Stimulated activated CD4-positive, alpha-beta T cell treated with anti-CD3 and anti-CD28 coated beads, Interleukin-12 subunit alpha, Interleukin-12 subunit beta, amount 100 ng/mL, for 24 hours (primary cell): Measurements from ENCODE around the gene GNB5.
A peak's percentile ranks its signal among the peaks of the same experiment; 100 is the strongest.
"Not testable (repeated sequence)": the region's sequence is repeated elsewhere in the genome, so short reads cannot be mapped to it uniquely, and the experiment has no call there.

Experiments
- DNase-seq, 2 experiments: peaks; one replicate each; pipeline ENCODE4 v3.0.0-alpha.2; 2020; ENCODE audit warnings: low read depth in 2 of 2

GNB5 gene

DNA sequence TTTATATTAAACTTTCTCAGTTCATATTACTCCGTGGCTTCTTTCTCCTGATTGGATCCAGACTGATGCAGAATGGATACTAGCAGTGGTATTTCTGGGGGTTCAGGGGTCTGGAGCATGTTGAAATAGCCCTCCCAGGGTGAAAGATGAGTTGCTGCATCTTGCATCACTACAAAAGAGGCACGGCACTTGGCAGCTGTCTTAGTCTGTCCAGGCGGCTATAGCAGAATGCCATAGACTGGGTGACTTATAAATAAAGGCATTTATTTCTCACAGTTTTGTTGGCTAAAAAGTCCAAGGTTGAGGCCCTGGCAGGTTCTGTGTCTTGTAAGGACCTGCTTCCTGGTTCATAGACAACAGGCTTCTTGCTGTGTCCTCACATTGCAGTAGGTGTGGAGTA is 78.0 kb downstream of the GNB5 start:
- no peak for DNase-seq

DNA sequence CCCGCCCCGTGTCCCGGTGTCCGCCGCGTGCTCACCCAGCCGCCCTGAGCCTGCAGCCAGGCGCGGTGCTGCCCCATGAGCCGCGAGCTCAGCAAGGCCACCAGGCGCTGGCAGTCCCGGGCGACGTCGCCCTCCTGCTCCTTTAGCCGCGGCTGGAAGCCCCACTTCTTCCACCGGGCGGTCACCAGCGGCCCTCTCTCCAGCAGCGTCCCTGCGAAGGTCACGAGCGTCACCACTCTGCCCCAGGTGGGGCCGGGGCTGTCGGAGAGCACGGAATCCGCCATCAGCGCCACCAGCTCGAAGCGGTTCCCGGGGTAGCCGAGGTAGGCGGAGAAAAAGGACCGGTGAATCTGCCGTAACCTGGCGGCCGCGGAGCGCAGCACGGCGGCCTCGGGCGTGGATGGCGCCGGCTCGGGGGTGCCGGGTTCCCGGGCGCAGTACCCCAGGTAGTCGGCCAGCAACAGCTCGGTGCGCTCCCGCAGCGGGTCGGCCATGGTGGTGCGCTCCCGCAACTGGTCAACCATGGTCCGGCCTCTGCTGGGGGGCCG is 78.9 kb downstream of the GNB5 start:
- DNase-seq: peak; percentile 5 to 26

- no peak for DNase-seq
Measured at GRCh38 chr15:52111517-52112202, 79.5 kb downstream of the GNB5 start.

- DNase-seq: no peak
Measured at GRCh38 chr15:52109559-52110451, 81.4 kb downstream of the GNB5 start.

DNA sequence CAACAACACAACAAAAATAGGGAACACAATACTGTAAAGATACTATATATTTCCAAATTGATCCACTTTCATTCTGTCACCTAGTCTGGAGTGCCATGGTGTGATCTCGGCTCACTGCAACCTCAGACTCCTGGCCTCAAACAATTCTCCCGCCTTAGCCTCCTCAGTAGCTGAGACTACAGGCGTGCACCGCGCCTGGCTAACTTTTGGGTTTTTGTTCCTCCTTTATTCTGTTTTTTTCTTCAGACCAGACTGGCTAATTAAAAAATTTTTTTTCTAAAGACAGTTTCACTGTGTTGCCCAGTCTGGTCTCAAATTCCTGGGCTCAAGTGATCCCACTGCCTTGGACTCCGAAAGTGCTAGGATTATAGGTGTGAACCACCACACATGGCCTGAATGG is 84.0 kb downstream of the GNB5 start:
- no peak for DNase-seq

- no peak for DNase-seq
Measured at GRCh38 chr15:52106641-52107040, 84.6 kb downstream of the GNB5 start.

GRCh38 chr15:52105846-52106245 is 85.3 kb downstream of the GNB5 start:
- no peak for DNase-seq

DNA sequence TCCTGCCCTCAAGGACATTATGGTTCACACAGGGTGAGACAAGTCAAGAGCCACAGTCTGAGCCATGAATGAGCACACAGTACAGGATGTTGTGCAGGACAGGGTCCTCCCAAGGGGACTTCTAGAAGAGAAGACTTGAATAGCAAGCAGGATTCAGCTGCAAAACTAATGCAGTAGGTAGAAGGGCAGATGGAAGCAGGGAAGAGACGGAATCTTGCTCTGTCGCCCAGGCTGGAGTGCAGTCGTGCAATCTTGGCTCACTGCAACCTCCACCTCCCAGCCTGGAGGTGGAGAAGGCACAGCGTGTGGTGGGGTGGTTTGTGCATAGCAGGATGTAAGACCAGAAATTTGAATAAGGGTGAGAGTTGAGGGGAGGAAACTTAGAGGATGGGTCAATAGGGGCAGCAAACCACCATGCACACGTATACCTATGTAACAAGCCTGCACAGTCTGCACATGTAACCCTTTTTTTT is 86.6 kb downstream of the GNB5 start:
- DNase-seq: no peak

DNA sequence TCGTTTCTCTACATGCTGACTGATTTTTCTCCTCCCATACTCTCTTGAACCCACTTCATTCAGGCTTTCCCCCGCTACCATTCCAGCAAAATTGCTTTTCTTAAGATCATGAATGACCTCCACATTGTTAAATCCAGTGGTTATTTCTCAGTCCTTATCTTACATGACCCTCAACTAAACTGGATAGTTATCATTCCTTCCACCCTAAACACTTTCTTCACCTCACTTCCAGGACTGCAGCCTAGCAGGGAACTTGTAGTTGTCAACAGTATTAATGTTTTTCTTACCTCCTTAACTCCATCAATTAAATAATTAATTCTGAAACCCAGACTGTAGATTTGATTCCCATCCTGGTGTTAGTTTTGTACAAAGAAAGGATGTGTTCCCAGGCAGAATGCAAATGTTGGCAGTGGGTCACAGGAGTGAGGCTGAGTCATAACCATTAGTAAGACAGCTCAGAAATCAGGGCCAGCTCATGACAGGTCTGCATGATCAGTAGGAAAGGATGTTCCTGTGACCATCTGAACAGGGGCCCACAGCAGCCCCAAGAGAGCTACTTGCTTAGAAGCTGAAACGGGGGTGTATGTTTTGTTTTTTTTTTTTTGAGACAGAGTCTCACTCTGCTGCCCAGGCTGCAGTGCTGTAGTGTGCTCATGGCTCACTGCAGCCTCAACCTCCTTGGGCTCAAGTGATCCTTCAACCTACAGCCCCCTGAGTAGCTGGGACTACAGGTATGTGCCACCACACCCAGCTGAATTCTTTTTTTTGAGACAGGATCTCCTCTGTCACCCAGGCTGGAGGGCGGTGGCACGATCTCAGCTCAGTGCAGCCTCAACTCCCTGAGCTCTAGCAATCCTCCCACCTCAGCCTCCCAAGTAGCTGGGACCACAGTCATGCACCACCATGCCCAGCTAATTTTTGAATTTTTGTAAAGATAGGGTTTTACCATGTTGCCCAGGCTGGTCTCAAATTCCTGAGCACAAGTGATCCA is 87.7 kb downstream of the GNB5 start:
- no peak for DNase-seq

GRCh38 chr15:52102463-52102862 is 88.7 kb downstream of the GNB5 start:
- DNase-seq: no peak

GRCh38 chr15:52101542-52102323 is 89.5 kb downstream of the GNB5 start:
- DNase-seq: no peak

DNA sequence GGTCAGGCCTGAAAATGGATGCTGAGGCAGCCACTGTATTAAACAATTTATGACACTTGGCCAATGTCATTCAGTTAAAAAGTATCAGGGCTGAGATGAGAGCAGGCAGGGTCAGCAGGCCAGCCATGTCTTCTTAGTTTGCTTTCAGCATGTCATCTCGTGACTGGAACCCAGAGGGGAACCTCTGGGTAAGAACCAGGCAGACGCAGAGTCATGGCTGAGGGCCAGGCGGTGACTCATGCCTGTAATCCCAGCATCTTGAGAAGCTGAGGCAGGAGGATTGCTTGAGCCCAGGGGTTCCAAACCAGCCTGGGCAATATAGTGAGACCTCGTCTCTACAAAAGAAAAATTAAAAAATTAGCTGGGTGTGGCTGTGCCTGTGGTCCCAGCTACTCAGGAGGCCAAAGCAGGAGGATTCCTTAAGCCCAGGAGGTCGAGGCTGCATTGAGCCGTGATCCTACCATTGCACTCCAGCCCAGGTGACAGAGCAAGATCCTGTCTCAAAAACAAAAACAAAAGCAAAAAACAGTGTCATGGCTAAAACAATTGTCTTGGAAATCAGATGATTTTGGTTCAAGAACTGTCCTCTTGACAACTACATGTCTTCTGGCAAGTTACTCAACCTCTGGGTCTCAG is 90.3 kb downstream of the GNB5 start:
- DNase-seq: no peak

- no peak for DNase-seq
Measured at GRCh38 chr15:52099651-52100272, 91.4 kb downstream of the GNB5 start.

- no peak for DNase-seq
Measured at GRCh38 chr15:52098323-52098722, 92.9 kb downstream of the GNB5 start.

DNA sequence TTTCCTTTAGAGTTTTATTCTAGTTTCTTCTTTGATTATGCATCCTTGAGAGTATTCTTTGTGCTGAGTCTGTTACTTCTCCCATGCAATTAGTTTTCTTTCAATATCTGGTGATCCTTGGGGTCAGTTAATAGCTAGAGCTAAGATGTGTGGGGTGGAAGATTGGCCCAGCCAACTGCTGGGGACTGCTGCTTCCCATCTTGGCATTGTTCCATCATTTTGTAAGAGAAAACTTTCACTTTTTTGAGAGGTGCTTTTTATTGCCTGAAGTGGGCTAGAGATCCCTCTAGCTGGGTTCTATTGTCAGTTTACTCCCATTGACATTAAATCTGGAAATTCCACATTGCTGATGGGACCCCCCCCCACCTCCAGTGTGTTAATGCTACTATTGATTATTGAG is 94.0 kb downstream of the GNB5 start:
- DNase-seq: no peak

- DNase-seq: not testable (repeated sequence)
Measured at GRCh38 chr15:52096536-52096935, 94.7 kb downstream of the GNB5 start.

DNA sequence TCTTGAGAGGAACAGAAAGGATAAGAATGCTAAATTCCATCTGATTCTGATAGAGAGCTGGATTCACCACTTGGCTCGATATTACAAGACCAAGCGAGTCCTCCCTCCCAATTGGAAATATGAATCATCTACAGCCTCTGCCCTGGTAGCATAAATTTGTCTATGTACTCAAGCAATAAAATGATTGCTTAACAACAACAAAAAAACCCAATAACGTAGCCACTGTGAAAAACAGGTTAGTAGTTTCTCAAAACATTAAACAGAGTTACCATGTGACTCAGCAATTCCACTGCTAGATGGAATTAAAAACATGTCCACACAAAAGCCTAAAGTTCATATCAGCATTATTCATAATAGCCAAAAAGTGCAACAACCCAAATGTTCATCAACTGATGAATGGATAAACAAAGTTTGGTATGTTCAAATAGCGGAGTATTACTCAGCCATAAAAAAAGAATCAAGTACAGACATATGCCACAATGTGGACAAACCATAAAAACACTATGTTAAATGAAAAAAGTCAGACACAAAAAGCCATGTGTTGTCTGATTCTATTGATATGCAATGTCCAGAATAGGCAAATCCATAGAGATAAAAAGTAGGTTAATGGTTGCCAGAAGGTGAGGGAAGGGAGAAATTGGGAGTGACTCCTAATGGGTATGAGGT is 95.5 kb downstream of the GNB5 start:
- DNase-seq: no peak

DNA sequence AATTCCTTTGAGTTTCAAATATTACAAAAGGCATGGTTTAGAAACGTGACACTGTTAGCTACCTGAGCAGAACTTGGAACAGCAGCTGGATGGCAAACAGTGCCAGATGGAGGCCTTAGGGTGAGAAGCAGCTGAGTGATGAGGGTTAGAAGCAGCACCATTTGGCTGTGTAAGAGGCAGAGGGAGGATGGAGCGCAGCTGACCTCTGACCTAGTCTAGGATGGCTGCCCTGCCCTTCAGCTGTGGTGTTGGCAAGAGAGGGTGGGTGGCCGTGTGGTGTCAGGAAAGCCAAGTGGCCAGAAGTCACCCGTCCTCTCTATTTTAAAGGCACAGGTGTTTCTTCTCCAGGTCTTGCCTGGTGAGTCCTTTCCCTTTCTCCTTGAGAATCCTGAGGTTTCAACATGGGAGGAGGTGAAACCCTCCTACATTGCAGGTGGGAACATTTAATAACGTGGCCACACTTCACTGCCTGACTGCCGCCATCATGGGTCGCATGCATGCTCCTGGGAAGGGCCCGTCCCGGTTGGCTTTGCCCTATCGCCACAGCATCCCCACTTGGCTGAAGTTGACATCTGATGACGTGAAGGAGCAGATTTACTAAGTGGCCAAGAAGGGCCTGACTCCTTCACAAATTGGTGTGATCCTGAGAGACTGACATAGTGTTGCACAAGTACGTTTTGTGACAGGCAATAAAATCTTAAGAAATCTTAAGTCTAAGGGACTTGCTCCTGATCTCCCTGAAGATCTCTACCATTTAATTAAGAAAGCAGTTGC is 96.2 kb downstream of the GNB5 start:
- DNase-seq: no peak
